PFSK-1 (cell line): ENCODE results near the gene PCDHGB5.

ENCODE experiments used
- FOXP2 ChIP-seq: optimal IDR thresholded peaks from 2 replicates; pipeline ENCODE3; 2011; ENCODE audit warnings: borderline replicate concordance, control low read depth, inconsistent platforms; ENCODE audit not compliant: insufficient read depth; ENCODE audit errors: extremely low read length, extremely low read depth
- POLR2AphosphoS5 ChIP-seq: IDR thresholded peaks from 2 replicates; pipeline ENCODE4 v1.6.1; 2012; ENCODE audit warnings: low read depth, mild to moderate bottlenecking, control low read depth, low read length, moderate library complexity
- SIN3A ChIP-seq: IDR thresholded peaks from 2 replicates; pipeline ENCODE4 v1.6.1; 2012; ENCODE audit warnings: mild to moderate bottlenecking, low read length, moderate library complexity, borderline replicate concordance; ENCODE audit not compliant: insufficient read depth
- TAF1 ChIP-seq: IDR thresholded peaks from 2 replicates; pipeline ENCODE4 v1.6.1; 2012; ENCODE audit warnings: low read length, control low read depth, borderline replicate concordance; ENCODE audit not compliant: insufficient read depth
- TF ChIP-seq, protein P1 (sequence below), 2 experiments: IDR thresholded peaks; 2 replicates each; pipeline versions ENCODE4 v1.6.1 to v1.8.0; 2011 to 2012; ENCODE audit warnings: low read depth in 2 of 2, low read length in 2 of 2, control low read depth in 1 of 2, inconsistent platforms in 1 of 2, mild to moderate bottlenecking in 1 of 2, moderate library complexity in 1 of 2; ENCODE audit not compliant: insufficient read depth in 1 of 2

PCDHGB5 gene

DNA sequence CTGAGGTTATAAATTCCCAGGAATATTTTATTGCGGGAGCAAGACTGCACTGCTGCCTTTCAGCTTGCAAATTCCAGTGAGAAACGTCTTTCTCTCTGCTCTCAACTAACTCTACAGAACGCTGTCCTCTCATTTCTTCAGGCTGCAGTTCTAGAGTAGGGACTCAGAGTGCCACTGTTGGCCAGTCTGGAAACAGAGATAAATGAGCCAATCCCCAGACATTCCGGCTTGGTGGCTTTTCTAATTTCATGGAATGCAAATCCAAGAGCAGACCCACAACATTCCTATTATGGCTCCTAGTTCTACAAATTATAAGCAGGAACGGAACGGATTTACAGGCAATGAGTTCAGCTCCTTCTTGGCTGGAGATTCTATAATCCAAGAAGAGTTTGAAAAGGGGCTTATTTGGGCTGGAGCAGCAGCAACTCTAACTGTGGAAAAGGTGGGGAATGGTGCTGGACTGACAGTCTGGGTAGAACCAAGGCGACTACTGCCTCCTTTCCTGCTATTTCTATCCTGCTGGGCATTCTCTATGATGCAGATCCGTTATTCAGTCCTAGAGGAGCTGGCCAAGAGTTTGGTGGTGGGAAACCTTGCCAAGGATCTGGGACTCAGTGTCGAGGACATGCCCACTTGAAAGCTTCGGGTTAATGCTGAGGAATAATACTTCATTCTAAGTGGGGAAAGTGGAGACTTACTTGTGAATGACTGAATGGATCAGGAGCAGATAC, 41.8 kb downstream of the PCDHGB5 start:
- TF ChIP-seq TAF1 (no peak), POLR2AphosphoS5 (no peak), FOXP2 (no peak), SIN3A (no peak)
- TF ChIP-seq, protein P1, sequence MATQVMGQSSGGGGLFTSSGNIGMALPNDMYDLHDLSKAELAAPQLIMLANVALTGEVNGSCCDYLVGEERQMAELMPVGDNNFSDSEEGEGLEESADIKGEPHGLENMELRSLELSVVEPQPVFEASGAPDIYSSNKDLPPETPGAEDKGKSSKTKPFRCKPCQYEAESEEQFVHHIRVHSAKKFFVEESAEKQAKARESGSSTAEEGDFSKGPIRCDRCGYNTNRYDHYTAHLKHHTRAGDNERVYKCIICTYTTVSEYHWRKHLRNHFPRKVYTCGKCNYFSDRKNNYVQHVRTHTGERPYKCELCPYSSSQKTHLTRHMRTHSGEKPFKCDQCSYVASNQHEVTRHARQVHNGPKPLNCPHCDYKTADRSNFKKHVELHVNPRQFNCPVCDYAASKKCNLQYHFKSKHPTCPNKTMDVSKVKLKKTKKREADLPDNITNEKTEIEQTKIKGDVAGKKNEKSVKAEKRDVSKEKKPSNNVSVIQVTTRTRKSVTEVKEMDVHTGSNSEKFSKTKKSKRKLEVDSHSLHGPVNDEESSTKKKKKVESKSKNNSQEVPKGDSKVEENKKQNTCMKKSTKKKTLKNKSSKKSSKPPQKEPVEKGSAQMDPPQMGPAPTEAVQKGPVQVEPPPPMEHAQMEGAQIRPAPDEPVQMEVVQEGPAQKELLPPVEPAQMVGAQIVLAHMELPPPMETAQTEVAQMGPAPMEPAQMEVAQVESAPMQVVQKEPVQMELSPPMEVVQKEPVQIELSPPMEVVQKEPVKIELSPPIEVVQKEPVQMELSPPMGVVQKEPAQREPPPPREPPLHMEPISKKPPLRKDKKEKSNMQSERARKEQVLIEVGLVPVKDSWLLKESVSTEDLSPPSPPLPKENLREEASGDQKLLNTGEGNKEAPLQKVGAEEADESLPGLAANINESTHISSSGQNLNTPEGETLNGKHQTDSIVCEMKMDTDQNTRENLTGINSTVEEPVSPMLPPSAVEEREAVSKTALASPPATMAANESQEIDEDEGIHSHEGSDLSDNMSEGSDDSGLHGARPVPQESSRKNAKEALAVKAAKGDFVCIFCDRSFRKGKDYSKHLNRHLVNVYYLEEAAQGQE (IDR thresholded peaks at IDR 0.05; ENCODE audit: insufficient read depth in 1 of 2, low read depth in 2 of 2, low read length in 2 of 2), result no peak

DNA sequence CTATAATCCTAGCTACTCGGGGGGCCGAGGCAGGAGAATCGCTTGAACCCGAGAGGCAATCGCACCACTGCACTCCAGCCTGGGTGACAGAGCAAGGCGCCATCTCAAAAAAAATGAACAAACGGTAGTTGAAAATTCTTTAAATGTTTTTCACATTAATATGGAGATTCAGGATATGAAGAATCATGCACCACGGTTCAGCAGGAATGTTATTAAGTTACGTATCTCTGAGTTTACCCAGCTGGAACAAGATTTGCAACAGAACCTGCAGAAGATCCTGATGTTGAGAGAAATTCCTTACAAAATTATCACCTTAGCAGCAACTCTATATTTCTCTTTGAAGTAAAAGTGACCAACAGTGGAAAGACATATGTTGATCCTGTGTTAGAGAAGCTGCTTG, 42.6 kb downstream of the PCDHGB5 start:
- TF ChIP-seq FOXP2, result no peak
- TF ChIP-seq POLR2AphosphoS5, result no peak
- no peak for TF ChIP-seq TAF1
- TF ChIP-seq SIN3A, result no peak
- TF ChIP-seq, protein P1 (IDR thresholded peaks at IDR 0.05; ENCODE audit: insufficient read depth in 1 of 2, low read depth in 2 of 2, low read length in 2 of 2), result no peak

DNA sequence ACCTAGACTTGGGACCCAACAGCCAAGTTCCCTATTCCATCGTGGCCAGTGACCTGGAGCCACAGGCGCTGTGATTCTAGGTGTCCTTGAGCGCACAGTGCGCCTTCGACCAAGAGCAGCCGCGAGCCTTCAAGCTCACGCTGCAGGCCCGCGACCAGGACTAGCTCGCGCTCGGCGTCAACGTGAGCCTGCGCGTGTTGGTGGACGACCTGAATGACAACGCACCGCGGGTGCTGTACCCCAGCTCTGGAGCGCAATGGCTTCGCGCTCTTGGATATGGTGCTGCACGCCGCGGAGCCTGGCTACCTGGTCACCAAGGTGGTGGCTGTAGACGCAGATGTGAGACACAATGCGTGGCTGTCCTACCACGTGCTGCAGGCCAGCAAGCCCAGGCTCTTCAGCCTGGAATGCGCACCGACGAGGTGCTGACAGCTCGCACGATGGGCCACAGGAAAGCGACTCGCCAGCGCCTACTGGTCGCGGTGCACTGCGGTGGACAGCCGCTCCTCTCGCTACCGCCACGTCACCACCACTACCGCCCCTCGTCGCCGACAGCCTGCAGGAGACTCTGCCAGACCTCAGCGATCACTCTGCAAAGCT, 43.9 kb downstream of the PCDHGB5 start:
- TF ChIP-seq FOXP2 (no peak), SIN3A (no peak), POLR2AphosphoS5 (no peak), TAF1 (no peak)
- TF ChIP-seq, protein P1 (IDR thresholded peaks at IDR 0.05; ENCODE audit: insufficient read depth in 1 of 2, low read depth in 2 of 2, low read length in 2 of 2), result no peak
